Hepatocyte (in vitro differentiated cells): ENCODE measurements around the gene LRRTM3. TPM values are rescaled to one million over a fixed set of nuclear protein-coding genes. Genes with fewer than 3 reads are reported as not detected.

ENCODE experiments used
- DNase-seq: peaks from one replicate; pipeline ENCODE4 v3.0.0-alpha.2; 2016; ENCODE audit warnings: low spot score
- H2AFZ ChIP-seq: fragments of 200-600 bp; sonication (generic); 2 replicates; pipeline ENCODE4 v1.6.0; 2016; ENCODE audit warnings: antibody characterized with exemption, mild to moderate bottlenecking
- H3K27ac ChIP-seq: fragments of 200-600 bp; sonication (generic); 2 replicates; pipeline ENCODE4 v1.5.1; 2016; ENCODE audit warnings: mild to moderate bottlenecking
- H3K27me3 ChIP-seq: fragments of 200-600 bp; sonication (generic); 2 replicates; pipeline ENCODE4 v1.6.1; 2016
- H3K36me3 ChIP-seq: fragments of 200-600 bp; sonication (generic); replicated peaks from 2 replicates; pipeline ENCODE4 v1.5.1; 2016; ENCODE audit warnings: low read depth; ENCODE audit not compliant: insufficient read depth
- H3K4me1 ChIP-seq: fragments of 200-600 bp; sonication (generic); 2 replicates; pipeline ENCODE4 v1.5.1; 2016; ENCODE audit warnings: mild to moderate bottlenecking, moderate library complexity; ENCODE audit not compliant: insufficient read depth
- H3K4me2 ChIP-seq: fragments of 200-600 bp; sonication (generic); 2 replicates; pipeline ENCODE4 v1.6.0; 2016
- H3K4me3 ChIP-seq: fragments of 200-600 bp; sonication (generic); 2 replicates; pipeline ENCODE4 v1.5.1; 2016; ENCODE audit warnings: mild to moderate bottlenecking
- H3K79me2 ChIP-seq: fragments of 200-600 bp; sonication (generic); 2 replicates; pipeline ENCODE4 v1.6.0; 2017; ENCODE audit warnings: mild to moderate bottlenecking
- H3K9me2 ChIP-seq: fragments of 200-600 bp; sonication (generic); replicated peaks from 2 replicates; pipeline ENCODE4 v1.6.0; 2017; ENCODE audit warnings: mild to moderate bottlenecking; ENCODE audit not compliant: insufficient read depth
- H3K9me3 ChIP-seq: fragments of 200-600 bp; sonication (generic); 2 replicates; pipeline ENCODE4 v1.5.1; 2016; ENCODE audit warnings: low read depth, mild to moderate bottlenecking
- H4K20me1 ChIP-seq: fragments of 200-600 bp; sonication (generic); 2 replicates; pipeline ENCODE4 v1.6.0; 2016; ENCODE audit warnings: mild to moderate bottlenecking; ENCODE audit not compliant: insufficient read depth, poor library complexity, severe bottlenecking
- CTCF ChIP-seq: fragments of 200-600 bp; sonication (generic); IDR thresholded peaks from 2 replicates; pipeline ENCODE4 v1.5.1; 2016; ENCODE audit warnings: antibody characterized with exemption, mild to moderate bottlenecking; ENCODE audit not compliant: poor library complexity
- EZH2 ChIP-seq: fragments of 200-600 bp; sonication (generic); IDR thresholded peaks from 2 replicates; pipeline ENCODE4 v1.6.1; 2016; ENCODE audit warnings: antibody characterized with exemption, mild to moderate bottlenecking, borderline replicate concordance
- EZH2phosphoT487 ChIP-seq: fragments of 200-600 bp; sonication (generic); IDR thresholded peaks from one replicate; pipeline ENCODE4 v1.6.1; 2018; ENCODE audit warnings: antibody characterized with exemption, mild to moderate bottlenecking, low read depth, moderate library complexity; ENCODE audit not compliant: unreplicated experiment, severe bottlenecking
- WGBS: methylation state at CpG from one replicate; pipeline ENCODE4 v1.1.6; 2016; ENCODE audit warnings: low lambda C conversion rate; ENCODE audit errors: missing lambda C conversion rate; 5-methylcytosine and 5-hydroxymethylcytosine counted together
- polyA plus RNA-seq: library from polyadenylated mRNA; unstranded; fragments of >200 nt; fragmentation: Nextera tagmentation; extraction: Ambion mirVana; gene quantifications from 2 replicates; pipeline ENCODE4 v1.2.1, GENCODE V29; 2016
- total RNA-seq: library from RNA; depleted of rRNA; stranded (reverse); fragments of >200 nt; gene quantifications from 2 replicates; pipeline ENCODE4 v1.2.3, GENCODE V29; 2014

LRRTM3 gene
- total and polyA plus RNA-seq, 2 experiments from 2014 or later: 0.68 to 0.77 TPM

DNA sequence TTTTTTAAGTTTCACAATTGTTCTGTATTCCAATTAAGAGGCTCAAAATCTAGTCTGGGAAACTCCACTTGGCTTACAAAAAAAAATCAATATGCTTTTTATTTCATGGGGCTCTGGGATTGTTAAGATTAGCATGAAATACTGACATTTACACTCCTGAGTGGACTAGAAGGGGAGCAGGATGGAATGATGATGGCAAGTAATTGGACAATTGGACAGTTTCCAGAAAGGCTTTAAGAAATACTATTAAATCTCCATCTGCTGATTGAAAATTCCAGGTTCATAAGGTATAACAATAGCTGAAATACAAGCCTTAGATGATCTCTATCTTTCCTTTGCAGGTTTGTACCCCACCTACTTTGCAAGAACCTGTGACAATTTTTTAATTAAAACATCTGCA lies 184.4 kb downstream of the LRRTM3 start:
- Histone ChIP-seq H3K27me3 (no peaks in the 10 kb centered on the region), H3K27ac (no peak overlapping the region), H3K9me2 (no peaks in the 10 kb centered on the region), H2AFZ (no peak overlapping the region), H3K79me2 (no peaks in the 10 kb centered on the region), H3K4me3 (no peak overlapping the region), H3K4me1 (no peaks in the 10 kb centered on the region), H4K20me1 (no peaks in the 10 kb centered on the region), H3K4me2 (no peak overlapping the region), H3K9me3 (no peaks in the 10 kb centered on the region), H3K36me3 (no peaks in the 10 kb centered on the region)
- DNase-seq: no peak
- TF ChIP-seq EZH2phosphoT487: no peak

DNA sequence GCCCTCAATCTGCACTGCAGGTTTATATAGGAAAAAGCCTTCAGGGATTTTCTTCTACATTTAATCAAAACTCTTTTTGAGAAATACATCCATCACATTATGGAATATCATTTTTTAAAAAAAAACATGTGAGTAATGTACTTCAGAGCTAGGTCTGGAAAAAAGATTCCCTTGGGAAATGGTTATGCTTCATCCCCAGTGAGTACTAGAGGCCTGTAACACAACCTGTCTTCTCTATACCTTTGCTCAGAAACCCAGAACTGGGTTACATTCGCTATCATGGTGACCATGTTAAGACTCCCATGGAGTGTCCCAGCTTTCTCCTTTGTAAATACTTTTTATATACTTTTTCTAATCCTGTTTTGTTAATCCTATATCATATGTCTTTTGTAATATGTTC lies 186.9 kb downstream of the LRRTM3 start:
- 93% methylated on average over 1 of the region's 1 CpG for WGBS
- H3K4me2 ChIP-seq: no peak overlapping the region
- no peaks in the 10 kb centered on the region for H3K4me1 ChIP-seq
- no peaks in the 10 kb centered on the region for H3K36me3 ChIP-seq
- H4K20me1 ChIP-seq: no peaks in the 10 kb centered on the region
- H2AFZ ChIP-seq: no peak overlapping the region
- H3K27ac ChIP-seq: no peak overlapping the region
- no peak for DNase-seq
- H3K9me3 ChIP-seq: no peaks in the 10 kb centered on the region
- no peaks in the 10 kb centered on the region for H3K9me2 ChIP-seq
- H3K4me3 ChIP-seq: no peak overlapping the region
- TF ChIP-seq CTCF (no peak), EZH2phosphoT487 (no peak), EZH2 (no peak)
- H3K79me2 ChIP-seq: no peaks in the 10 kb centered on the region
- no peaks in the 10 kb centered on the region for H3K27me3 ChIP-seq

GRCh38 chr10:67114945-67115344 lies 189.1 kb downstream of the LRRTM3 start:
- Histone ChIP-seq H3K27ac (peak overlapping the region; percentile 42), H3K79me2 (no peaks in the 10 kb centered on the region), H3K36me3 (no peaks in the 10 kb centered on the region), H3K27me3 (no peaks in the 10 kb centered on the region), H3K4me3 (no peak overlapping the region), H3K9me3 (no peaks in the 10 kb centered on the region), H2AFZ (no peak overlapping the region), H3K4me2 (peak overlapping the region; percentile 35), H4K20me1 (no peaks in the 10 kb centered on the region), H3K9me2 (no peaks in the 10 kb centered on the region), H3K4me1 (no peaks in the 10 kb centered on the region)
- no peak for TF ChIP-seq CTCF
- TF ChIP-seq EZH2phosphoT487: no peak
- TF ChIP-seq EZH2: no peak
- 63% methylated on average over 2 of the region's 2 CpGs for WGBS
- peak; percentile 55 for DNase-seq

GRCh38 chr10:67115972-67116371 lies 190.1 kb downstream of the LRRTM3 start:
- H3K27ac ChIP-seq: no peak overlapping the region
- H3K36me3 ChIP-seq: no peaks in the 10 kb centered on the region
- no peak for TF ChIP-seq EZH2
- TF ChIP-seq EZH2phosphoT487: no peak
- TF ChIP-seq CTCF: no peak
- no peaks in the 10 kb centered on the region for H3K4me1 ChIP-seq
- H2AFZ ChIP-seq: no peak overlapping the region
- H3K4me3 ChIP-seq: no peak overlapping the region
- WGBS: 65% methylated on average over 1 of the region's 1 CpG
- no peaks in the 10 kb centered on the region for H3K9me3 ChIP-seq
- no peaks in the 10 kb centered on the region for H3K9me2 ChIP-seq
- no peak for DNase-seq
- no peaks in the 10 kb centered on the region for H3K79me2 ChIP-seq
- no peaks in the 10 kb centered on the region for H3K27me3 ChIP-seq
- H3K4me2 ChIP-seq: no peak overlapping the region
- no peaks in the 10 kb centered on the region for H4K20me1 ChIP-seq
